H9 (cell line): ENCODE results near the gene EPAS1. TPM values are rescaled to one million over a fixed set of nuclear protein-coding genes. Genes with fewer than 3 reads are reported as not detected.

ENCODE experiments used
- DNase-seq: peaks from one replicate; pipeline ENCODE4 v3.0.0-alpha.2; 2017
- H2AFZ ChIP-seq: one replicate; pipeline ENCODE4 v1.6.1; 2013; ENCODE audit warnings: mild to moderate bottlenecking, low read length, control low read depth, moderate library complexity
- H2AK5ac ChIP-seq: 2 replicates; pipeline ENCODE4 v1.6.1; 2013; ENCODE audit warnings: low read length, control low read depth, mixed read lengths; ENCODE audit not compliant: insufficient read length
- H2BK120ac ChIP-seq: one replicate; pipeline ENCODE4 v1.6.1; 2013; ENCODE audit warnings: low read depth, mild to moderate bottlenecking, low read length, control low read depth, inconsistent platforms; ENCODE audit not compliant: poor library complexity, severe bottlenecking
- H2BK12ac ChIP-seq: 2 replicates; pipeline ENCODE4 v1.6.1; 2013; ENCODE audit warnings: low read length, control low read depth, mixed read lengths, low read depth; ENCODE audit not compliant: insufficient read length
- H2BK15ac ChIP-seq: 2 replicates; pipeline ENCODE4 v1.6.1; 2013; ENCODE audit warnings: low read depth, low read length, control low read depth
- H2BK20ac ChIP-seq: one replicate; pipeline ENCODE4 v1.6.1; 2013; ENCODE audit warnings: low read depth, mild to moderate bottlenecking, low read length, control low read depth, inconsistent platforms; ENCODE audit not compliant: poor library complexity, severe bottlenecking
- H2BK5ac ChIP-seq: 2 replicates; pipeline ENCODE4 v1.6.1; 2013; ENCODE audit warnings: low read length, control low read depth, mixed read lengths; ENCODE audit not compliant: insufficient read length
- H3K14ac ChIP-seq: 2 replicates; pipeline ENCODE4 v1.6.1; 2013; ENCODE audit warnings: low read length, control low read depth; ENCODE audit not compliant: insufficient read depth
- H3K18ac ChIP-seq: 2 replicates; pipeline ENCODE4 v1.6.1; 2013; ENCODE audit warnings: low read depth, mild to moderate bottlenecking, mixed read lengths, low read length, control low read depth; ENCODE audit not compliant: insufficient read length
- H3K23ac ChIP-seq: 2 replicates; pipeline ENCODE4 v1.6.1; 2013; ENCODE audit warnings: low read length, control low read depth, mixed read lengths, low read depth; ENCODE audit not compliant: insufficient read length
- H3K23me2 ChIP-seq: 2 replicates; pipeline ENCODE4 v1.6.1; 2013; ENCODE audit warnings: low read depth, mild to moderate bottlenecking, mixed read lengths, low read length, control low read depth; ENCODE audit not compliant: insufficient read length, poor library complexity, severe bottlenecking
- H3K27ac ChIP-seq: 2 replicates; pipeline ENCODE4 v1.5.1; 2013; ENCODE audit warnings: low read length, control low read depth, mixed read lengths, low read depth; ENCODE audit not compliant: insufficient read length
- H3K27me3 ChIP-seq: 2 replicates; pipeline ENCODE4 v1.6.1; 2013; ENCODE audit warnings: low read length, control low read depth, inconsistent platforms; ENCODE audit not compliant: insufficient read depth
- H3K4ac ChIP-seq: 2 replicates; pipeline ENCODE4 v1.6.1; 2013; ENCODE audit warnings: low read depth, mild to moderate bottlenecking, control low read depth, inconsistent platforms, low read length, moderate library complexity
- H3K4me1 ChIP-seq: 2 replicates; pipeline ENCODE4 v1.6.1; 2013; ENCODE audit warnings: low read length, control low read depth, inconsistent platforms; ENCODE audit not compliant: insufficient read depth
- H3K4me2 ChIP-seq: 2 replicates; pipeline ENCODE4 v1.6.1; 2013; ENCODE audit warnings: low read length, control low read depth, mixed read lengths; ENCODE audit not compliant: insufficient read length, insufficient read depth
- H3K56ac ChIP-seq: 2 replicates; pipeline ENCODE4 v1.6.1; 2013; ENCODE audit warnings: low read depth, mild to moderate bottlenecking, mixed read lengths, low read length, control low read depth; ENCODE audit not compliant: insufficient read length
- H3K79me1 ChIP-seq: 2 replicates; pipeline ENCODE4 v1.6.1; 2013; ENCODE audit warnings: low read depth, mild to moderate bottlenecking, moderate library complexity, low read length, control low read depth, inconsistent platforms; ENCODE audit not compliant: insufficient read depth, poor library complexity, severe bottlenecking
- H3K79me2 ChIP-seq: 2 replicates; pipeline ENCODE4 v1.6.1; 2013; ENCODE audit warnings: low read length, control low read depth, inconsistent platforms; ENCODE audit not compliant: insufficient read depth
- H3K9ac ChIP-seq: 2 replicates; pipeline ENCODE4 v1.6.1; 2013; ENCODE audit warnings: low read length, control low read depth, mixed read lengths; ENCODE audit not compliant: insufficient read length; ENCODE audit errors: extremely low read depth
- H3K9me3 ChIP-seq: one replicate; pipeline ENCODE4 v1.6.1; 2013; ENCODE audit warnings: low read depth, low read length, inconsistent platforms; ENCODE audit not compliant: control insufficient read depth
- H3T11ph ChIP-seq: one replicate; pipeline ENCODE4 v1.6.1; 2013; ENCODE audit warnings: mild to moderate bottlenecking, low read length, control low read depth, inconsistent platforms
- H4K20me1 ChIP-seq: one replicate; pipeline ENCODE4 v1.6.1; 2013; ENCODE audit not compliant: control insufficient read depth, insufficient read length, insufficient read depth
- H4K5ac ChIP-seq: 2 replicates; pipeline ENCODE4 v1.6.1; 2013; ENCODE audit warnings: low read depth, mild to moderate bottlenecking, mixed read lengths, low read length, control low read depth; ENCODE audit not compliant: insufficient read length
- H4K8ac ChIP-seq: replicated peaks from 2 replicates; pipeline ENCODE4 v1.6.1; 2013; ENCODE audit warnings: low read length, control low read depth, mixed read lengths, low read depth; ENCODE audit not compliant: insufficient read length
- H4K91ac ChIP-seq: 2 replicates; pipeline ENCODE4 v1.6.1; 2013; ENCODE audit warnings: low read depth, mild to moderate bottlenecking, moderate library complexity, mixed read lengths, low read length, control low read depth; ENCODE audit not compliant: insufficient read length
- H3K27ac Mint-ChIP-seq, 3 experiments: 2 replicates in 2 of 3; 3 replicates in 1 of 3; pipeline ENCODE4 v1.8.0; 2020 to 2021; ENCODE audit warnings: mixed read lengths in 3 of 3, mild to moderate bottlenecking in 1 of 3, moderate library complexity in 1 of 3
- H3K27me3 Mint-ChIP-seq: 2 replicates; pipeline ENCODE4 v1.8.0; 2021; ENCODE audit warnings: low read depth, mild to moderate bottlenecking, moderate library complexity, mixed read lengths
- H3K36me3 Mint-ChIP-seq, 3 experiments: 2 replicates in 2 of 3; 3 replicates in 1 of 3; pipeline ENCODE4 v1.8.0; 2020 to 2021; ENCODE audit warnings: low read depth in 3 of 3, mixed read lengths in 3 of 3; ENCODE audit not compliant: insufficient read depth in 1 of 3
- H3K4me1 Mint-ChIP-seq, 2 experiments: 2 replicates each; pipeline ENCODE4 v1.8.0; 2020; ENCODE audit warnings: mixed read lengths in 2 of 2
- H3K4me3 Mint-ChIP-seq, 2 experiments: 2 replicates in 1 of 2; 3 replicates in 1 of 2; pipeline ENCODE4 v1.8.0; 2020 to 2021; ENCODE audit warnings: mild to moderate bottlenecking in 2 of 2, mixed read lengths in 2 of 2, moderate library complexity in 1 of 2
- H3K9me3 Mint-ChIP-seq, 2 experiments: 2 replicates in 1 of 2; 3 replicates in 1 of 2; pipeline ENCODE4 v1.8.0; 2020; ENCODE audit warnings: mild to moderate bottlenecking in 2 of 2, mixed read lengths in 2 of 2, moderate library complexity in 1 of 2
- WGBS: extraction: QIAGEN DNeasy Blood & Tissue Kit; methylation state at CpG from one replicate; pipeline ENCODE4 v1.1.7; 2013; ENCODE audit warnings: missing lambda C conversion rate, low lambda C conversion rate, mixed read lengths; ENCODE audit not compliant: insufficient read length; ENCODE audit errors: extremely low coverage; 5-methylcytosine and 5-hydroxymethylcytosine counted together
- total RNA-seq: library from RNA; stranded (reverse); gene quantifications from 2 replicates; pipeline ENCODE4 v1.2.1, GENCODE V29; 2021
- TF ChIP-seq, protein P1 (sequence below): fragments of 200-600 bp; sonication (generic); conservative IDR thresholded peaks from 3 replicates; pipeline ENCODE4 v1.8.0; 2021; ENCODE audit warnings: antibody characterized with exemption, mild to moderate bottlenecking

EPAS1 gene
- total RNA-seq, 1 experiment from 2014 or later = 1.1 TPM

- no peaks in the 10 kb centered on the region for H3K9me3 ChIP-seq
- H3K4me1 Mint-ChIP-seq = peaks cover 12 to 17% of the 10 kb centered on the region in 2 experiments
- H3K27me3 ChIP-seq = no peaks in the 10 kb centered on the region
- H3K56ac ChIP-seq = no peak overlapping the region
- no peak overlapping the region for H2BK5ac ChIP-seq
- H4K91ac ChIP-seq = no peak overlapping the region
- no peak overlapping the region; a peak in 1 of 5 replicates for H3K4me3 Mint-ChIP-seq
- no peak overlapping the region for H3K4ac ChIP-seq
- no peak overlapping the region for H3K4me2 ChIP-seq
- peaks cover 14% of the 10 kb centered on the region for H3K27me3 Mint-ChIP-seq
- TF ChIP-seq, protein P1, sequence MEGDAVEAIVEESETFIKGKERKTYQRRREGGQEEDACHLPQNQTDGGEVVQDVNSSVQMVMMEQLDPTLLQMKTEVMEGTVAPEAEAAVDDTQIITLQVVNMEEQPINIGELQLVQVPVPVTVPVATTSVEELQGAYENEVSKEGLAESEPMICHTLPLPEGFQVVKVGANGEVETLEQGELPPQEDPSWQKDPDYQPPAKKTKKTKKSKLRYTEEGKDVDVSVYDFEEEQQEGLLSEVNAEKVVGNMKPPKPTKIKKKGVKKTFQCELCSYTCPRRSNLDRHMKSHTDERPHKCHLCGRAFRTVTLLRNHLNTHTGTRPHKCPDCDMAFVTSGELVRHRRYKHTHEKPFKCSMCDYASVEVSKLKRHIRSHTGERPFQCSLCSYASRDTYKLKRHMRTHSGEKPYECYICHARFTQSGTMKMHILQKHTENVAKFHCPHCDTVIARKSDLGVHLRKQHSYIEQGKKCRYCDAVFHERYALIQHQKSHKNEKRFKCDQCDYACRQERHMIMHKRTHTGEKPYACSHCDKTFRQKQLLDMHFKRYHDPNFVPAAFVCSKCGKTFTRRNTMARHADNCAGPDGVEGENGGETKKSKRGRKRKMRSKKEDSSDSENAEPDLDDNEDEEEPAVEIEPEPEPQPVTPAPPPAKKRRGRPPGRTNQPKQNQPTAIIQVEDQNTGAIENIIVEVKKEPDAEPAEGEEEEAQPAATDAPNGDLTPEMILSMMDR = no peak
- no peak overlapping the region for H3K14ac ChIP-seq
- no peak overlapping the region for H2BK20ac ChIP-seq
- H4K20me1 ChIP-seq = no peaks in the 10 kb centered on the region
- H3K18ac ChIP-seq = no peak overlapping the region
- no peak overlapping the region for H3T11ph ChIP-seq
- no peak for DNase-seq
- H4K8ac ChIP-seq = no peak overlapping the region
- H3K79me1 ChIP-seq = no peaks in the 10 kb centered on the region
- no CpG with 5 or more reads among the region's 1 CpG for WGBS
- H2BK15ac ChIP-seq = no peak overlapping the region
- H3K23me2 ChIP-seq = no peaks in the 10 kb centered on the region
- no peak overlapping the region for H3K9ac ChIP-seq
- H2BK120ac ChIP-seq = no peak overlapping the region
- no peak overlapping the region for H3K27ac ChIP-seq
- no peaks in the 10 kb centered on the region for H3K9me3 Mint-ChIP-seq
- H3K27ac Mint-ChIP-seq = no peak overlapping the region
- no peak overlapping the region for H2BK12ac ChIP-seq
- H2AFZ ChIP-seq = no peak overlapping the region
- H3K23ac ChIP-seq = no peak overlapping the region
- no peak overlapping the region for H2AK5ac ChIP-seq
- no peaks in the 10 kb centered on the region for H3K36me3 Mint-ChIP-seq
- H4K5ac ChIP-seq = no peak overlapping the region
- H3K79me2 ChIP-seq = no peaks in the 10 kb centered on the region
- H3K4me1 ChIP-seq = no peaks in the 10 kb centered on the region; the same call in 1 of the 2 replicates
These were observed 12.9 kb upstream of the EPAS1 start for GRCh38 chr2:46284260-46284659.
